ENCODE results near the gene ISL2.

Gene ISL2

DNA sequence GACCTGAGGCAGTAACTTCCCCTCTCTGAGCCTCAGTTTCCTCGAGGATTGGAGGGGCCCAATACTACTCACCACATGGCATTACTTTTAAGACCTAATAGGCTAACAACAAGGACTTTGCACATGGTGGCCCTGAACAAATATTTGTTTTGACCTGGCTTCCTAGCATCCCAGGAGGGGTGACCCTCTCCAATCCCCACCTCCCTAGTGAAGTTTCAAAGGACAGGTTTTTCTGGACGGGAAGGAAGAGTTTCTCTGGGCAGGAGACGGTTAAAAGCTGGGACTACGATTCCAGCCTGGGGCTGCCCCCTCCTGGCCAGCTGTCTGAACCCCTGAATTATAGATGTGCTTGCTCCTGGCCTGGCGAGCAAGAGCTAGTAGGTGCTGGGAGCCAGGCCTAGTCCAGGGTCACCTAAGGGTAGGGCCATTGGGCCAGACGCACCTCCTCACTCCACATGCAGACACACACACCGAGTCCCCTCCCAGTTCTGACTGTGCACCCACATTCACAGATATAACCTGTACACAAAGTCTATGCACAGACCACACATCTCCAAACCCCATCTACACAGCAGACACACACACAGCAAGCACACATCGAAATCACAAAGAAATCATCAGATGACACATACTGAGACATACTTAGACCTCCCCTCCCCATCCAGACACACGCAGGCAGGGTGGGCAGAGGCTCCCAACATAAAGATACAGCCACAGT is 2.7 kb upstream of the ISL2 start:
- in situ Hi-C loops (cut with MboI; ENCODE audit: low sequenced_read_pairs, unreplicated experiment), result no loop called here
- TF ChIP-seq, protein P1, sequence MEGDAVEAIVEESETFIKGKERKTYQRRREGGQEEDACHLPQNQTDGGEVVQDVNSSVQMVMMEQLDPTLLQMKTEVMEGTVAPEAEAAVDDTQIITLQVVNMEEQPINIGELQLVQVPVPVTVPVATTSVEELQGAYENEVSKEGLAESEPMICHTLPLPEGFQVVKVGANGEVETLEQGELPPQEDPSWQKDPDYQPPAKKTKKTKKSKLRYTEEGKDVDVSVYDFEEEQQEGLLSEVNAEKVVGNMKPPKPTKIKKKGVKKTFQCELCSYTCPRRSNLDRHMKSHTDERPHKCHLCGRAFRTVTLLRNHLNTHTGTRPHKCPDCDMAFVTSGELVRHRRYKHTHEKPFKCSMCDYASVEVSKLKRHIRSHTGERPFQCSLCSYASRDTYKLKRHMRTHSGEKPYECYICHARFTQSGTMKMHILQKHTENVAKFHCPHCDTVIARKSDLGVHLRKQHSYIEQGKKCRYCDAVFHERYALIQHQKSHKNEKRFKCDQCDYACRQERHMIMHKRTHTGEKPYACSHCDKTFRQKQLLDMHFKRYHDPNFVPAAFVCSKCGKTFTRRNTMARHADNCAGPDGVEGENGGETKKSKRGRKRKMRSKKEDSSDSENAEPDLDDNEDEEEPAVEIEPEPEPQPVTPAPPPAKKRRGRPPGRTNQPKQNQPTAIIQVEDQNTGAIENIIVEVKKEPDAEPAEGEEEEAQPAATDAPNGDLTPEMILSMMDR (IDR thresholded peaks at IDR 0.05; ENCODE audit: borderline replicate concordance, control extremely low read depth, extremely low read depth, insufficient read depth, missing control alignments), result peak; percentile 31
- peak; percentile 45 for DNase-seq (ENCODE audit: low spot score)

DNA sequence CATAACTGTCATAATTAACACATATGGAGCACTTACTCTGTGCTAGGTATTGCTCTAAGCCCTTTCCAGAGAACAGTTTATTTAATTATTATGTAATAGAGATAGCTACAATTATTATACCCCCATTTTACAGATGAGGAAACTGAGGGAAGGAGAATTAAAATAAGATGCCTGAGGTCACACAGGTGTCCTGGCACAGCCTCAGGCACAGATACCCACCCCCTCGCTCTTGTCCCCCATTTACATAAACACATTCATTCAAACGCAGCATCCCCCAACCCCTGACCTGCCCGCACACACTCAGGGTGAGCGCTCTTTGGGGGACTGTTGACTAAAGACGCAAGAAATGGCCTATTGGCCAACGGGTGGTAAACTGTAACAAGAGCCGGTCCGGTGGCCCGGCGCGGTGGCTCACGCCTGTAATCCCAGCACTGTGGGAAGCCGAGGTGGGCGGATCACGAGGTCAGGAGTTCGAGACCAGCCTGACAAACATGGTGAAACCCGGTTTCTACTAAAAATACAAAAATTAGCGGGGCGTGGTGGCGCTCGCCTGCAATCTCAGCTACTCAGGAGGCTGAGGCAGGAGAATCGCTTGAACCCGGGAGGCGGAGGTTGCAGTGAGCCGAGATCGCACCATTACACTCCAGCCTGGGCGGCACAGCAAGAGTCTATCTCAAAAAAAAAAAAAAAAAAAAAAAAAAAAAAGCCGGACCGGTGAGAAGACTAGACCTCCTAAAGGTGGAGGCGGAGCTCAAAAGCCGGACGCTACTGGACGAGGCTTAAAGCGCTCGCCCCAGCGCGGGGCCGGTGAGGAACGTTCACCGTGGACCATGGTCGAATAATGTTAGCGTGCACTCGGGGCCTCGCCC is 1.9 kb upstream of the ISL2 start:
- in situ Hi-C loops (cut with MboI; ENCODE audit: low sequenced_read_pairs, unreplicated experiment), result no loop called here
- TF ChIP-seq, protein P1 (IDR thresholded peaks at IDR 0.05; ENCODE audit: borderline replicate concordance, control extremely low read depth, extremely low read depth, insufficient read depth, missing control alignments), result no peak
- no peak for DNase-seq (ENCODE audit: low spot score)

DNA sequence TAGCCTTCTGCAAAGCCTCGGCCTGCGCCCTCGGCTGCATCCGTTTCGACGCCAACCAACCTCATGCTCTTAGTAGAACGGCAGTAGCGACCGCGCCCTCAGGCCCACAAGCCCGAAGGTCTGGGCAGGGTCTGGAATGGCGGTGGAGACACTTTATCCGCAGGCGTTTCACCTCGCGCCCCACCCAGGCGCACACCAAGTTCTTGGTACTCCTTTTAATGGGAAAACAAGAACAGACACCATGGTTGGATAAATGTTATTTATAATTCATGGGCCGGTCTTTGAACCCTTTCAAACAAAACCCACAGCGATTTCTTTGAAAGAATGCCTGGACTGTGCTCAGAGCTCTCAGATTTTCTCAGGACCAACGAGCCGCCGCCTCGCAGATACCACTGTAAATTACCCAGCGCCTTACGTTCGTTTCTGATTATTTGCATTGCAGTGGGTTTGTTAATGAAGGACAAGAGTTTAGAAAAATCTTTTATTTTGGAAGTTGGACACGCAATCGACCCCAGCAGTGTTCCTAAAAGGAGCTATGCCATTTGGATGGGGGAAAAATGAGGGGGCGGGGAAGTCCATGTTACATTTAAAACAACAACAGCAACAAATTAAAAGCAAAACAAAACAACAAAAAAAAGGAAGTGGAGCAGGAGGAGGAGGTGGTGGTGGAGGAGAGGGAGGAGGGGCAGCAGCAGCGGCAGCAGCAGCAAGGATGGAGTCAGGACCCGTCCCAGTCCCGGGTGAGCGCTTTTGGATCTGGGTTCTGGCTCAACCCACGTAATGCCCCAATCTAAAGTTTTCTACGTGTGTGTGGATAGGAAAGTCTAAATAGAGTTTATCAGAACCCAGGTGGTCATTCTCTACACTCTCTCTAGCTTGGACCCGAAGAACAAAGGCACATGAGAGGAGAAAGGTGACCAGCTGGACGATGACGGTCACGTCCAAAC is 993 bp upstream of the ISL2 start:
- TF ChIP-seq, protein P1 (IDR thresholded peaks at IDR 0.05; ENCODE audit: borderline replicate concordance, control extremely low read depth, extremely low read depth, insufficient read depth, missing control alignments), result no peak
- in situ Hi-C loops (cut with MboI; ENCODE audit: low sequenced_read_pairs, unreplicated experiment), result no loop called here
- DNase-seq (ENCODE audit: low spot score), result peak; percentile 55

DNA sequence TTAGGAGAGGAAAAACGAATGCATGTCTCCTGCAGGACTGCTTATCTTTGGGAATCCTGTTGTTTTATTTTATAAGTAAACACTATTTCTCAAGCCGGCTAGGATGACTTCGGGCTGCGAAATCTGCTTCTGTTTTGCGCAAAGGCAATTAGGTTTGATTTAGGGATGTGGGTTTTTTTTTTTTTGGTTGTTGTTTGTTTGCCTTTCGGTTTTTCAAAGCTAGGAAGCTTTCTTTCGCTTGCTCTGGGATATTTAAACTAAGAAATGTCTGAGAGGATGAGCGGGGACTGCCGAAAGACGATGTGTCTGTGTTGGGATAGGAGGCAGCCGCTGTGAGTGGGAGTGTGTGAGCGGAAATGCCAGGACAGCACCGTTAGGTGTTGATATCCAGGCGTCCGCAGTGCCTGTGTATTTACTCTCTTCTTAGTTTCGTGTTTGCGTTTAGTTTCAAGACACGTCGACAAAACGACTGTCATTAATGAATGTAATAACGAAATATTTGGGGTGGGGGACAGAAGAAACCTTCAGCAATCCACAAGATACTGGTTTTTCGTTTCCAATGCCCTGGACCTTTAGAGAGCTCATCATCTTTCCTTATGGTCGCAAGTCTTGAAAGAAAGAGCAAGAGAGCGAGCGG is 604 bp downstream of the ISL2 start:
- DNase-seq (ENCODE audit: low spot score), result peak; percentile 48
- in situ Hi-C loops (cut with MboI; ENCODE audit: low sequenced_read_pairs, unreplicated experiment), result no loop called here
- TF ChIP-seq, protein P1 (IDR thresholded peaks at IDR 0.05; ENCODE audit: borderline replicate concordance, control extremely low read depth, extremely low read depth, insufficient read depth, missing control alignments), result no peak

DNA sequence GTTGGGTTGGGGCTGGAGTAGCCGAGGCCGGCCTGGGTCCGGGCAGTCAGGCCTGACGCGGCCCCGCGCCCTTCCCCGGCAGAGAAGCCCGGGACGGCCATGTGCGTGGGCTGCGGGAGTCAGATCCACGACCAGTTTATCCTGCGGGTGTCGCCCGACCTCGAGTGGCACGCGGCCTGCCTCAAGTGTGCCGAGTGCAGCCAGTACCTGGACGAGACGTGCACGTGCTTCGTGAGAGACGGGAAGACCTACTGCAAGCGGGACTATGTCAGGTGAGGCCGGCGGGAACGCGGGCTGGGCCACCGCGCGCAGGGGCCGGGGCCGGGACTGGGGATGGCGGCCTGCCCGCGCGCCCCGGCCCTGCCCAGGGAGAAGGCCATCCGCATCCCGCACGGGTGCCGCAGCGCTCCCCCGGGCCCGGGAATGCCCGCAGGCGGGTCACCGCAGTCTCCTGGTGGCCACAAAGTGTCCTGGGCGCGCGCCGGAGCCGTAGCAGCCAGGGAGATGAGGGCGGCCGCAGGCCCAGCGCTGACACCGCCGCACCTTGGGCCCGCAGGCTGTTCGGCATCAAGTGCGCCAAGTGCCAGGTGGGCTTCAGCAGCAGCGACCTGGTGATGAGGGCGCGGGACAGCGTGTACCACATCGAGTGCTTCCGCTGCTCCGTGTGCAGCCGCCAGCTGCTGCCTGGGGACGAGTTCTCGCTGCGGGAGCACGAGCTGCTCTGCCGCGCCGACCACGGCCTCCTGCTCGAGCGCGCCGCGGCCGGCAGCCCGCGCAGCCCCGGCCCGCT is 1.3 kb downstream of the ISL2 start:
- TF ChIP-seq, protein P1 (IDR thresholded peaks at IDR 0.05; ENCODE audit: borderline replicate concordance, control extremely low read depth, extremely low read depth, insufficient read depth, missing control alignments), result no peak
- in situ Hi-C loops (cut with MboI; ENCODE audit: low sequenced_read_pairs, unreplicated experiment), result no loop called here
- DNase-seq (ENCODE audit: low spot score), result peak; percentile 30

All from GM13976 (cell line).